Measurements from ENCODE around the gene FTCD.
"Not testable (repeated sequence)": the region's sequence is repeated elsewhere in the genome, so short reads cannot be mapped to it uniquely, and the experiment has no call there.

The FTCD gene

DNA sequence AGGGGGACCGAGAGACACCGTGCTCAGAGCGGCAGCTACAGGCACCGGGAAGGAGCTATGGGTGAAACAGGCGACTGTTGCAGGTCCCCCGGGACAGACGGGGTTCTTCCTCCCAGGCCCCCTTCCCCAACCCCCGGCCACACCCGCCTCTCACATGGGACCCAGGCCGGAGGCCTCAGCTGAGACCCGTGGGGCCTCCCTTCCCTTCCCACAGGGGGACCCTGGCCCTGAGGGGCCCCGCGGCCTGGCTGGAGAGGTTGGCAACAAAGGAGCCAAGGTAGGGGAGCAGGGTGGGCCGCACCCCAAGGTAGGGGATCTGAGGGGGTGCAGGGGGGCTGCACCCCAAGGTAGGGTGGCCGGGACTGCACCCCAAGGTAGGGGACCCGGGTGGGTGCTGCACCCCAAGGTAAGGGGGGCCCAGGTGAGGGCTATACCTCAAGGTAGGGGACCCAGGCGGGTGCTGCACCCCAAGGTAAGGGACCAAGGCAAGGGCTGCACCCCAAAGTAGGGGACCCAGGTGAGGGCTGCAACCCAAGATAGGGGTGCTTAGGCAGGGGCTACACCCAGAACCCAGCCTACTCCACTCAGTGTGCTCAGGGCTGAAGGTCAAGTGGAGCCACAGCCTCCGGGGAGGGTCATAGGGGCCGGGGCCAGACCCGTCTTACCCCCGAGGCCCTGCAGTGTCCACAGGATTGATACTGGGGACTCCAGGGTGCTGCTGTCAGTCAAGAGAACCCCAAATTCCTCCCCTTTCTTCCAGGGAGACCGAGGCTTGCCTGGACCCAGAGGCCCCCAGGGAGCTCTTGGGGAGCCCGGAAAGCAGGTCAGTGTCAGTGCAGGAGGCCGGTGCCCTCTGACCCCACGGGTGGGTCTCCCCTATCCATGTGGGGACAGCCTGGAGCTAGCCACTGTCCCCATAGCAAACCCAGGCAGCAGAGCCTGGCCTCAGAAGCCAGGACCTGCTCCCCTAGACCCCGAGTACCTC is 34.8 kb downstream of the FTCD start:
- no peak for DNase-seq

DNA sequence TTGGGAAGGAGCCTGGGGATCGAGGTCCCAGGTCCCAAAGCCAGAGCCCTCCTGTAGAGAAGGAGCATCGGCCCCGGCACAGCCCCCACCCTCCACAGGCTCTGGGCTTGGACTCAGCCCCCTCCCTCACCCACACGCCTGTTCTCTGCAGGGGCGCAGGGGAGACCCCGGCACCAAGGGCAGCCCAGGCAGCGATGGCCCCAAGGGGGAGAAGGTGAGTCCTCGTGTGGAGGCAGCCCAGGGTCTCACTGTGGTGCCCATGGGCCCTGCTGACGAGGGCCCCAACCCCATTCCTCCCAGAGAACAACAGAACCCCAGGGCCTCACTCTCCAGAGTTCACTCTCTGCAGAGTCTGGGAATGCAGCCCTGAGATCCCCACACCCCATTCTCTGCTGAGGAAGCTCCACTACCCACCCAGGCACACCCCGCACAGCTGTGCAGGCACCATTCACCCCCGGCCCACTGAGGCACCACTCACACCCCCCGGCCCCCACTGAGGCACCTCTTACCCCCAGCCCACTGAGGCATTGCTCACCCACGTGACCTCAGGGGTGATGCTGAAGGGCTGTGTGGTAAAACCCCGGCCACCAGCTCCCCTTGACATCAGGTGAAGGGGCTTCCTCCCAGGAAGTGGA is 35.6 kb downstream of the FTCD start:
- no peak for DNase-seq

DNA sequence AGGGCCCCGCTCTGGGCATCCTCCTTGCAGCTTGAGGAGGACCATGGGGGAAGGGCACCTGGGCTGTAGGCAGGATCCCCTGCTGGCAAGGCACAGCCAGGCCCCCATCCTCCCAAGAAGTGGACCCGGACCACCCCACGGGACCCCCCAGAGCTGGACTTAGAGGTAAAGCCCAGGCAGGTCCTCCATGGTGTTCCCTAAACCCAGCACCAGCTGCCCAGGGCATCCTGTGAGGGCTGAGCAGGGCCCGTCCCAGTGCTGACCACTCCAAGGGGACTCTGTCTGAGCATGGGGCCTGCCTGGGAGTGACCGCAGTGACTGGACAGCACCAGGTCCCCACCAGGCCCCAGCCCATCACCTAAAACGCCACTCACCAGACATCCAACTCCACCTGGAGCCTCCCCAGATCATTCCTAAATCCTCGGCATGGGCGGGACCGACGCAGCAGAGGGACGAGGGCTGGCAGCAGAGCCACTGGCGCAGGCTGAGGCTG is 36.2 kb downstream of the FTCD start:
- DNase-seq: no peak

DNA sequence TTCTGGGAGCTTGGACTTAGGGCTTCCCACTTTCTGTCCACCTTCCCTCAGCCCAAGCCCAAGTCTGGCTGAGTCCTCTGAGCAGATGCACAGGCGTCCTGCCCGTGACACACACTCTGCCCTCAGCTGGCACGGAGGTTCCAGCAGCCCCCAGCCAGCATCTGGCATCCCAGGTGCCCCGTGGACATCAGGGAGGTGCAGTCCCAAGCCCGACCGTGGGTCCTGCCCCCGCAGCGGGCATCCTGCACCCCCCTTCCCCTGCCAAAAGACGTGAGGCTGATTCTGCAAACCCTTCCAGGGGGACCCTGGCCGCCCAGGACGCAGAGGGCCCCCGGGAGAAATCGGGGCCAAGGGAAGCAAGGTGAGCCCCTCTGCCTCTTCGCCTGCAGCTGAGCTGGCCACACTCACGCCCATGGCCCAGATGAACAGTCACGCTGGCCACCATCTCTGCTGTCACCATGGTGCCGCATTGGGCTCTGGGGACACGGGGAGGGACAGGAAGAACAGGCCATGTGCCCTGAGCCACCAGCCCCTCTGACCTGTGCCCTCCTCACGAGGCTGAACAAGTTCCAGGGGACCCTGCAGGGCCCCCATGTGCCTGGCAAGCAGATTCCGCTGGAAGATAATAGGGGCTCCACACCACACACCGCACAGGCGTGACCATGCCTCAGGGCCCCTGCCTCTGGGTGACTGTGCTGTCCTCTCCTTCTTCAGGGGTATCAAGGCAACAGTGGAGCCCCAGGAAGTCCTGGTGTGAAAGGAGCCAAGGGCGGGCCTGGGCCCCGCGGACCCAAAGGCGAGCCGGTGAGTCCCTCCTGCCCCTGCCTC is 36.8 kb downstream of the FTCD start:
- DNase-seq: no peak

DNA sequence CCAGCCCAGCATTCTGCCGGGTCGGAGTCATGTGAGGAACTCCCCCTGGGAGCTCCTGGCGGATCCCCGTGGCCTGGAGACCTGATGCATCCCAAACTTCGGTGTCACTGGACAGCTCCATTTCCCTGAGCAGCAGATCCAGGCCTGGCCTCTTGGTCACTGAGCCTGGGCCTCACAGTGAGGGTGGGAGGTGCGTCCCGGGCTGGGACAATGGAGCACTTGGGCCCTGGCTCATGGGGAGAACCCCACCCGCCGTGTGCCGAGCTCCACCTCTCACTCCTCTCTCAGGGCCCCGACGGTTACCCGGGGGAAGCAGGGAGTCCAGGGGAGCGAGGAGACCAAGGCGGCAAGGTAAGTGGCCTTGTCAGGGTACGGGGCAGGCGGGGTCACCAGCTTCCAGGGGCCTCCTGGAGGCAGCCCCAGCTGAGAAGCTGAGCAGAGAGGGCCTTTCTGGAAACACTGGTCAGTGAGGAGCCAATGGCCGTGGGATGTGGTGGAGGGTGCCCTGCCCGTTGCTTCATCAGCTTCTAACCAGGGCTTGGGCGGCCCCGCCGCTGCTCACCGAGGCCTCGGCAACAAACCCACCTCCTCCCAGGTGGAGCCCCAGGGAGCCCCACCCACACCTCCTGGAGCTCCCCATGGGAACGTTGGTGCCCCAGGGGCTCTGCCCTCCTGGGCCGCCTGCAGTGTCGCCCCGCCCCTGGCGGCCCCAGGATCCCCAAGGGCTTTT is 37.6 kb downstream of the FTCD start:
- DNase-seq: no peak

DNA sequence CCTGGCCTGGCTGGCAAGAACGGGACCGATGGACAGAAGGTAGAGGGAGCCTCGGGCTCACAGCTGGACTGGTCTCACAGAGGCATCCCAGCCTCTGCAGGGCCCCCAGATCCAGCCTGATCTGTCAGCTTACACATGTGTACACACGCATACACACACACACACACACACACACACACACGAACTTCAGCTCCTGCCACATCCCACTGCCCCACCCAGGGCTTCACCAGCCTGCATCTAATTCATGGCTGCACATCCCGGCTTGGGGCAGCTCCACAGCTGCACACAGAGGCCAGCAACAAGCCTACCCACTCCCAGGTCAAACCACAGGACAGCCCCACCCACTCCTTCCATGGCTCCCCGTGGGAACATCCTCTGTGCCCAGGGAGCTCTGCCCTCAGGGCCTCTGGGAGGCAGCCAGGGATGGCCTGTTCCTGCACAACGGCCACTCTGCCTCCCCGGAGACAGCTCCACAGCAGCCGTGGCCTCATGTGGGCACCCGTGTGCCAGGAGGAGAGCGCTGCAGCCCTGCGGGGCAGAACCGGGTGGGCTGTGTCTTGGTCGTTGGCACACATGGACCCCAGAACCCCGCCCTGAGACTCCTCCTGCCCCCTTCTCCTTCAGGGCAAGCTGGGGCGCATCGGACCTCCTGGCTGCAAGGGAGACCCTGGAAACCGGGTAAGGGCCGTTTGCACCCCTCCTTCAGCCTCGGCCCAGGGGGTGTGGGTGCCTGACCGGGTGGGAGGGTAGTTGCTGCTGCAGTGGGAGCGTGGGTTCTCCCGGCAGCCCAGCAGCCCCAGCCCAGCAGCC is 38.4 kb downstream of the FTCD start:
- no peak for DNase-seq

DNA sequence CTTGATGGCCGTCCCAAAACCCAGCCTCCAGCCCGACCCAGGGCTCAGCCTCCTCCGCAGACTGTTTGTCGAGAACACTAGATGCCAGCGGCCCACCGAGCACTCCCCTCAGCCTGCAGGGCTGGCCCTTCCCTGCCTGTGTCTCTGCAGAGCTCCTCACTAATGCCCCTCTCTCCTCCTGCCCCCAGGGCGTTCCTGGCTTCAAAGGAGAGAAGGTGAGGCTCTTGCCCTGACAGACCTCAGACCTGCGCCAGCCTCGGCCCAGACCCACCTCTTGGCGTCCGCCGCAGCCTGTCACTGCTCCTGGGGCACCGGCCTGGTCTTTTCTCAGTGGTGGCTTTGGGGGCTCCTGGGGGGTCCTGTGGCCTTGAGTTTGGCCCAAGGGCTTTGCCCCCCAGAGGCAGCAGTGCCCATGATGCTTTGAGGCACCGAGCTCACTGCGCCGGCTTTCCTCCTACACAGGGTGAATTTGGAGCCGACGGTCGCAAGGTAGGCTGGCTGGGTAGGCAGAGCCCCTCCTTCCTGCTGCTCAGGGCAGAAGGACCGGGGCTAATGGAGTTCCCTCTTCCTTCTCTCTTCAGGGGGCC is 39.1 kb downstream of the FTCD start:
- DNase-seq: no peak

DNA sequence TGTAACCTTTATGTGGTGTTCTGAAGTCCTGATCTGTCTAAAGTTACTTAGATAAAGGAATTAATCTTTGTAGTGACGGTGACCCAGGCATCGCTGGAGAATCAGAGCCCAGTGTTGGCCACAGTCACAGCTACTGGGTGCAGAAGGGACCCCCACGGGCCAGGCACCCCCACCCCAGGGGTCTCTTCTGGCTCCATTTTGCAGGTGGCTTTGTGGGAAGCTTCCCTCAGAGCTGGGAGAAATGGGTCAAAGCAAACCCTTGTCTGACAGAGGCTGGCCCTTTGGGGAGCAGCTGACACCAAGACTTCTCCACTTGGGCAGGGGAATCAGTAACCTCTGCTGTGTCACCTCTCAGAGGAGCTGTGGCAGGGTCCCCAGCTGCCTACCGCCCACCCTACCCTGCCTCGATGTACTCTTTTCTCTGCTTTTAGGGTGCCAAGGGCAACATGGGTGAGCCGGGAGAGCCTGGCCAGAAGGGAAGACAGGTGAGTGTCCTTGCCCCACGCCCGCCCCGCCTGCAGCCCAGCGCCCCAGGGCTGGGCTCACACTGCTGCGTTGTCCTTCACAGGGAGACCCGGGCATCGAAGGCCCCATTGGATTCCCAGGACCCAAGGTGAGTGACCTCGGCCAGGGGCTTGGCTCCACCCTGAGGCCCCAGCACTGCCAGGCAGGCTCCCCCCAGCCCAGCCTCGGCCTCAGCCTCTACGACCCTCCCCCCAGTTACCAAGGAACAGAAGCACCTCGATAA is 39.8 kb downstream of the FTCD start:
- no peak for DNase-seq

DNA sequence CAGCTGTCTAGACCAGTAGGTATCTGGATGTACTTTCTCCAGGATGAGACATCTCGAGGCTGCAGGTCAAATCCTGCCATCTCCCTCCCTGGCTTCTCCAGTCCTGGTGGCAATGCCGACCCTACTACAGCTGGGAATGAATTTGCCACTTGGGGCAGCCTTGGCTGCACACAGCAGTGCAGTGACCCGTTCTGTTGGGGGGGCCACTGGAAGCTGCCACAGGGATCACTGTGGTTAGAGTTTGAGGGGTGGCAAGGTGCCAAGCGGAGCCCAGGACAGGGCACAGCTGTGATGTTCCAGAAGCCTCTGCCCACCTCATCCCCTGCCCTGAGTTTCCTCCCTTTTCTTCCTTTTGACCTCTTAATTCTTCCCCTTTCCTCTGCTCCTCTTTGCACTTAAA is 40.4 kb downstream of the FTCD start:
- no peak for DNase-seq

DNA sequence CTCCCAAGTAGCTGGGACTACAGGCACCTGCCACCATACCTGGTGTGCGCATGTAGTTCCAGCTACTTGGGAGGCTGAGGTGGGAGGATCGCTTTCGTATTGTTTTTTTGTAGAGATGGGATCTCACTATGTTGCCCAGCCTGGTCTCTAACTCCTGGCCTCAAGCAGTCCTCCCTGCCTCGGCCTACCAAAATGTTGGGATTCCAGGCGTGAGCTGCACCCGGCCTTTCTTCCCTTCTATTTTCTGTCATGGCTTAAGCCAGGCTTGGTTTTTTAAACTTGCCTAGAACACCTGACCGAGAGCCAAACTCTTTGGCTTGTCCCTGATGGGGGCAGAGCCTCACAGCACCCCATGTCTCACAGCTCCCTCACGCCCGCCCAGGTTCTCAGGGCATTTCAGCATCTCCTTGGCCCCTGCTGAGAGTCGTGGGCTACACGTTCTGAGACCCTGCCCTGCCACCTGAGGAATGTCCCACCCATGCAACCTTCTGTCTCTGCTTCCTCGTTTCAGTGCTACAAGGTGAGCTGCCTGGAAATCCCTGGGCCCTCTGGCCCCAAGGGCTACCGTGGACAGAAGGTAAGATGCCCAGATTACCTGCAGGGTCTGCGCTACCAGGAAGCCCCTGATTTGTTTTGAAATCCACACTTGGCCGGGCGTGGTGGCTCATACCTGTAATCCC is 41.7 kb downstream of the FTCD start:
- no peak for DNase-seq

DNA sequence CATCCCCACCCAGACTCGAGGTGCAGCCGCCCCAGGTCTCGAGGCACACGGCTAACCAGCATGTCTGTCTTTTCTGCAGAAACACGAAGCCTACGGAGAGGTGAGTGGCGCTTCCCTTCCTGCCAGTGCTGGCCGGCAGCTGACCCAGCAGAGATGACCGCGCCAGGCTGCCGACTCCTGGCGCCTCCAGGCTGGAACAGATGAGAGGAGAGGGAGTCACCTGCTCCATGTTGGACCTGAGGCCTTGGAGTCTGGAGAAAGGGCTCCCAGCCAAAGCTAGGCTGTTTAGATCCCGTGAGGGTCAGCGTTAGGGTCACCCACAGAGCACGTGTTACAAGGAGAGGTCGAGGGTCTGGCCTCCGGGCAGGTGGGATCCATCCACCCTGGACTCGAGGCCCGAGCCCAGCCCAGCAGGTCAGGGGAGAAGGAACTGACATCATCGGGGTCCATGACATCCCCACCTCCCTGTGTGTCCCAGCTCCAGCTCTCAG is 42.6 kb downstream of the FTCD start:
- no peak for DNase-seq

DNA sequence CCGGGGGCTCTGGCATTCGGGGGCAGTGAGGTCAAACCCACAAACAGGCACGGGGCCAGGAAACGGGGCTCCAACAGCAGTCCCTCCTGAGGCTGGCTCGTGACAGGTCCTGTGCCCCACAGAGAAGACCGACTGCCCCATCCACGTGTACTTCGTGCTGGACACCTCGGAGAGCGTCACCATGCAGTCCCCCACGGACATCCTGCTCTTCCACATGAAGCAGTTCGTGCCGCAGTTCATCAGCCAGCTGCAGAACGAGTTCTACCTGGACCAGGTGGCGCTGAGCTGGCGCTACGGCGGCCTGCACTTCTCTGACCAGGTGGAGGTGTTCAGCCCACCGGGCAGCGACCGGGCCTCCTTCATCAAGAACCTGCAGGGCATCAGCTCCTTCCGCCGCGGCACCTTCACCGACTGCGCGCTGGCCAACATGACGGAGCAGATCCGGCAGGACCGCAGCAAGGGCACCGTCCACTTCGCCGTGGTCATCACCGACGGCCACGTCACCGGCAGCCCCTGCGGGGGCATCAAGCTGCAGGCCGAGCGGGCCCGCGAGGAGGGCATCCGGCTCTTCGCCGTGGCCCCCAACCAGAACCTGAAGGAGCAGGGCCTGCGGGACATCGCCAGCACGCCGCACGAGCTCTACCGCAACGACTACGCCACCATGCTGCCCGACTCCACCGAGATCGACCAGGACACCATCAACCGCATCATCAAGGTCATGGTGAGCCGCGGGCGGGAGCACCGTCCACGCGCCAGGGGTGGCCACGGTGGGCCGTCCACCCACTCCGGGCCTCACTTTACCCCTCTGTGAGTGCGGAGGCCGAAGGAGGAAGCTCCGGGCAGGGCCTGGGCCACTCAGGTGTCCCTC is 43.3 kb downstream of the FTCD start:
- no peak for DNase-seq

DNA sequence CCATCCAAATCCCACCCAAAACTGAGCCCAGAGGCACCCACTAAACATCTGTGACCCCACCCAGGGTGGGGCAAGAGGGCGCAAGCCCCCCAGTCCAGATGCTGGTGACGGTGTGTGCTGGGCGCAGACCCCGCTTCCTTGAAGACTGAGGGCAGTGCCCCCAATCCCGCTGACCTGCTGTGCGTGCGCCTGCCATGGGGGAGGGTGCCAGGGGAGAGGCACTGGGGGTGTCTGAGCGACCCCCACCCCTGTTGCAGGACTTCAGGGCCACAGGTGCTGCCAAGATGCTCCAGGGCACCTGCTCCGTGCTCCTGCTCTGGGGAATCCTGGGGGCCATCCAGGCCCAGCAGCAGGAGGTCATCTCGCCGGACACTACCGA is 44.2 kb downstream of the FTCD start:
- no peak for DNase-seq

DNA sequence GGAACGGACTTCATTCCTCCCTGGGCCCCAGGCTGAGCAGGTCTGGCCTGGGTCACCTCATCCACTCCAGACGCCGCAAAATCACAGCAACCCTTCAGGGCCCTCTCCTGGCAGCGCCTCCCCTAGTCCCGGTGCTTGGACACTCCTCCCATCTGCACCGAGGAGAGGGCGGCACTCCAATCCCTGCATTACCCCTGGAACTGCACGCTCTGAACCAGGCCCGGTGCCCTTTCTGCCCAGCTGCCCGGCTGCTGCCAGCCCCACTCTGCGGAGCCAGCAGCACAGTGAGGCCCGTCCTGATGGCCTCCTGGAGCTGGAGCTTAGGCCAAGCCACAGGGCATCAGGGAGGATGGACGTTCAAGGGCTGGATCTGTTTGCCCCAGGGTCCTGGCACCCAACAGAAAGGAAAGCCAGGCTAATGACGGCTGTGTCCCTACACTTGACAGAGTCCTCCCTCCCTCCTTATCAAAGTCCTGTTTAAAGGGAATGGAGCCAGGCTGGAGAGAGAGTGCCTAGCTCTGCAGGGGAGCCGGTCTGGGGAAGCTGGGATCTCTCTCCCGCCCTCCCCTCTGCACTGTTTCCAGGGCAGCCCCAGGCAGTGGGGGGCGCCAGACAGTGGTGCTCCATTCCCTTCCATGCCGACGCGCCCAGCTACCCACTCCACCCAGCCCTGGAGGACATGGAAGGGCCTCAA is 44.7 kb downstream of the FTCD start:
- no peak for DNase-seq

DNA sequence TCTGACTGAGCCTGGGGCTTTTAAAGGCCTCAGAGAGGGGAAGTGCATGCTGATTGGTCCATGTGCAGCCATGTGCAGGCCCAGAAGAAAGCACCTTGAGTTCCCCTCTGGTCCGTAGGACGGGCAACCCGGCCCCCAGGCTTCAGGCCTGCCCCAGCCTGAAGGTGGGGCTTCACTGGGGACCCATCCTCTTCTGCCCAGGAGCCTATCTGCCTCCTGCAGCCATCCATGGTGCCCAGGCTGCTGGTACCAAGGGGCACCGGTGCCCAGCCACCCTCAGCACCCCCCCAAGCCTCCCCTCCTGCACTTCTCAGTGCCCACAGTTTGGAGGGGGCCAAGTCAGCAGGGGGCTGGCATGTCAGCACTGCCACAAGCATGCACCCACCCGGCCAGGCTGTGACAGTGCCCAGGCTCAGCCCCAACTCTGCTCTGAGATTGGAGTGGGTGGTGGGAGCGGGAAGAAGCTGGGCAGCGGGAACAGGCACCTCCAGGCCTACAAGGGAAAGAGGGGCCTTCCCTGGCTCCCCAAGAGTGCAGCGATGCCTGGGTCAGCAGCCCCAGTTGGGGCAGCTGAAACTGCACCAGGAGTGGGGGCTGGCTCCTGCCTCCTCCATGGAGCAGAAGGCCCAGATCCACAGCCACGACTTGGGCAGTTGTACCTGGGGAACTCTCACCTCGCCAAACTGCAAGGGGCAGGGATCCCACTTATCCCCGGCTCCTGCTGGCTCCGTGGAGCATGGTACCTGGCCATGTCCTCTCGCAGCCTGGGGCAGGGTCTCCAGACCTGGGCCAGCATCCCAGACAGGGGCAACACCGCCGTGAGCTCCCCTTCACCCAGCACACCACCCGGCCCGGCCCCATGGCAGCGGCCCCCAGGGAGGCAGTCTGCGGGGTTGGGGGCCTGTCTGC is 45.8 kb downstream of the FTCD start:
- no peak for DNase-seq

DNA sequence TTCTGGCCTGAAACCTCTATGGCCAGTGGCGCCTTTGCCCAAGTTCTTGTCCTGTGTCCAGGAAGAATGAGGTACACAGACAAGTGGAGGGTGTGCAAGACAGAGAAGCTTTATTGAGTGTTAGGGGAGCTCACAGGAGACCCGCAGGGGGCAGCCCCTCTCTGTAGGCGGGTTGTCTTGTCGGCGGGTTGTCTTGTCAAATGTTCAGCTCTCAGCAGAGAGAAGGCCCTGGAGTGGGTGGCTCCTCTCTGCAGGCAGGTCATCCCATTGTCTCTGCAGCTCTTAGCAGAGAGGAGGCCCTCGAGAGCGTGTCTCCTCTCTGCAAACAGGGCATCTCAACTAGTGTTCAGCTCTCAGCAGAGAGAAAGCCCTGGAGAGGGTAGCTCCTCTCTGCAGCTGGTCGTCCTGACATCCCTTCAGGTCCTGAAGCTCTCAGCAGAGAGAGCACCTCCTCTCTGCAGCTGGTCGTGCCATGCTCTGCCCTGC is 46.5 kb downstream of the FTCD start:
- no peak for DNase-seq

DNA sequence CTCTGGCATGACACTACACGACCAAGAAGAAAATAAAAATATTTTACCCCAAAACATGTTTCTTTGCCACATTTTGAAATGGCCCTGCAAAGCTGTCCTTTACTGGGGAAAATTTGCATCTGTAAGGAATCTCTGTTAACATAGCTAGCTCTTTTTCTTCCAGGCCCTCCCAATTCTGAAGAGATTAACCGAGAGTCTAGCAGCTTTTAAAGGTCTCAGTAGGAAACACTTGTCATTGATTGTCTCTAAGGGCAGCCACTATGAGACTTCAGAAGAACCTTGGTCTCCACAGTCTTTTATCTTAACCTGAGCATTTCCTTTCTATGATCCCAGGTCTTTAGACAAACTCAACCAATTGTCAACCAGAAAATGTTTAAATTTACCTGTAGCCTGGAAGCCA is 48.0 kb downstream of the FTCD start:
- not testable (repeated sequence) for DNase-seq
